ENCODE measurements around the gene EXOSC5. TPM values are rescaled to one million over a fixed set of nuclear protein-coding genes. Genes with fewer than 3 reads are reported as not detected.

Gene EXOSC5
- total RNA-seq, 1 donor from 2014 or later = 10.6 TPM

DNA sequence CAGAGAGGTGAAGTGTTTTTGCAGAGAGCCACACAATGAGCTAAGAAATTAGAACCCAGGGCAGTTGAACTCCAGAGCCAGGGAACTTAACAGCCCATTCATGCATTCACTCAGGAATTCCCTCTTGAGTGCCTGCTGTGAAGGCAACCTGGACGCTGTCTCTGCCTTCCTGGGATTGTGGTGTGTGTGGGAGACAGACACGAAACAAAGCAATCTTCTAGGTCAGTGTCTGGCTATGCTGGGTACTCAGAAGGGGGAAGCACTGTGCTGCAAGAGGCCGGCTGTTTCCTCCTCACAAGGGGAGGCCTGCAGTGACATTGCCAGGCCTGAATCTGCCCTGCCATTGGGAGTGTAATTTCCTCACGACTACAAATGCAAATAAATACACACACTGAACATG lies 10.1 kb upstream of the EXOSC5 start:
- no peaks in the 10 kb centered on the region for H3K9me3 Mint-ChIP-seq (ENCODE audit: unreplicated experiment)
- H3K4me3 Mint-ChIP-seq (ENCODE audit: unreplicated experiment) = no peak overlapping the region
- no peak for DNase-seq (ENCODE audit: extremely low spot score, unreplicated experiment)
- TF ChIP-seq, protein P1, sequence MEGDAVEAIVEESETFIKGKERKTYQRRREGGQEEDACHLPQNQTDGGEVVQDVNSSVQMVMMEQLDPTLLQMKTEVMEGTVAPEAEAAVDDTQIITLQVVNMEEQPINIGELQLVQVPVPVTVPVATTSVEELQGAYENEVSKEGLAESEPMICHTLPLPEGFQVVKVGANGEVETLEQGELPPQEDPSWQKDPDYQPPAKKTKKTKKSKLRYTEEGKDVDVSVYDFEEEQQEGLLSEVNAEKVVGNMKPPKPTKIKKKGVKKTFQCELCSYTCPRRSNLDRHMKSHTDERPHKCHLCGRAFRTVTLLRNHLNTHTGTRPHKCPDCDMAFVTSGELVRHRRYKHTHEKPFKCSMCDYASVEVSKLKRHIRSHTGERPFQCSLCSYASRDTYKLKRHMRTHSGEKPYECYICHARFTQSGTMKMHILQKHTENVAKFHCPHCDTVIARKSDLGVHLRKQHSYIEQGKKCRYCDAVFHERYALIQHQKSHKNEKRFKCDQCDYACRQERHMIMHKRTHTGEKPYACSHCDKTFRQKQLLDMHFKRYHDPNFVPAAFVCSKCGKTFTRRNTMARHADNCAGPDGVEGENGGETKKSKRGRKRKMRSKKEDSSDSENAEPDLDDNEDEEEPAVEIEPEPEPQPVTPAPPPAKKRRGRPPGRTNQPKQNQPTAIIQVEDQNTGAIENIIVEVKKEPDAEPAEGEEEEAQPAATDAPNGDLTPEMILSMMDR (IDR thresholded peaks at IDR 0.05) = no peak
- no peak overlapping the region for H3K27ac Mint-ChIP-seq (ENCODE audit: unreplicated experiment)
- no peaks in the 10 kb centered on the region for H3K27me3 Mint-ChIP-seq (ENCODE audit: unreplicated experiment)
- peaks cover 3% of the 10 kb centered on the region for H3K36me3 Mint-ChIP-seq (ENCODE audit: unreplicated experiment)
- peaks cover 5% of the 10 kb centered on the region for H3K4me1 Mint-ChIP-seq (ENCODE audit: unreplicated experiment)

DNA sequence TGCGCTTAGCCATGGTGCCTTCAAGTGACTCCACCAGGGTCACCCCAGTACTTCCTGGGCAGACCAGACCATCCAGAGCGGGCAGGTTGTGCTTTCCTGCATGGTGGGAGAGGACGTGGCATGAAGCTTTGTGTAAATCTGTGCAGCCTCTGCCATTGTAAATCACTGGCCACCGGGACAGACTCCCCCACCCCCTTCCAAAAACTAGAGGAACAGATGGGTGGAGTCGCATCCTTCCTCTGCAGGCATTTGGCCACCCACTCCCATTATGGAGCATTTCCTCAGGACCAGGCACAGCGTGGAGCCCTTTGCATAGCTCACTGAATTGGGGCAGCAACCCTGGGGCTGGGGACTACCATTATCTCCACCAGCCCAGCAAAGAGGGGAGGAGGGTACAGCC lies 8.6 kb upstream of the EXOSC5 start:
- Mint-ChIP-seq H3K4me1 (ENCODE audit: unreplicated experiment) (peaks cover 5% of the 10 kb centered on the region), H3K27me3 (ENCODE audit: unreplicated experiment) (no peaks in the 10 kb centered on the region), H3K4me3 (ENCODE audit: unreplicated experiment) (no peak overlapping the region), H3K36me3 (ENCODE audit: unreplicated experiment) (peaks cover 3% of the 10 kb centered on the region), H3K9me3 (ENCODE audit: unreplicated experiment) (no peaks in the 10 kb centered on the region), H3K27ac (ENCODE audit: unreplicated experiment) (no peak overlapping the region)
- TF ChIP-seq, protein P1 (IDR thresholded peaks at IDR 0.05) = no peak
- no peak for DNase-seq (ENCODE audit: extremely low spot score, unreplicated experiment)

DNA sequence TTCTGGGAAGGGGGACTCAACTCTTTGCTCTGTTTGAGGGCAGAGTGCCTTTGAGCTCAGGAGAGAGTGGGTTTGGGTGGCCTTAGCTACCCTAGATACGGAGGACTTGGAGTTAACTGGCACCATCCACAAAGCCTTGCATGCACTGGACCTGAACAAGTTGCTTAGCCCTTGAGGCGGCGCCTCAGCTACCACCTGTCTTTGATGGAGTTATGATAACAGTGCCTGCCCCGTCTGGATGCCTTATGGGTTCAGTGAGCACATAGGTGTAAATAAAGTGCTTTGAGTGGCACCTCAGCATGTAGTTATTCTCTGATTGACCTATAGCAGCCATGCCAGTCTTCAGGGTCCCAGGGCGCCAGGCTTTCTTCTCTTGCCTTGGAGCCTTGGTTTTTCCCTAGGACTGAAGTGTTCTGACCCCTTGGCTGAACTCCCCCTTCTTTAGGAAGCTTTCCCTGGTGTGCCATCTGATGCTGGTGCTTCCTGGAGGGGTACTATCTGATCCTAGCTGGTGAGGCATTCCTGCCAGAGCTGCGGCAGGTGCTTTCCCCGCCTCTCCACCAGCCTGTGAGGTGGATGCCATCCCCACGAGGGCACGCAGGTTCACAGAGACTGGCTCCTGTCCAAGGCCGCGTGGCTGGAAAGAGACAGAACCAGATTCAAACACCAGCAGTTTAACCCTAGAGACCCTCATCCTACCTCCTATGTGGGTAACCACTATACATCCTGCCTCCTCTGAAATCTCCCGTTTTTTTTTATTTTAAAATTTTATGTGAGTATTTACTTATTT lies 6.2 kb upstream of the EXOSC5 start:
- no peak for DNase-seq (ENCODE audit: extremely low spot score, unreplicated experiment)
- H3K27me3 Mint-ChIP-seq (ENCODE audit: unreplicated experiment) = no peaks in the 10 kb centered on the region
- H3K4me3 Mint-ChIP-seq (ENCODE audit: unreplicated experiment) = no peak overlapping the region

DNA sequence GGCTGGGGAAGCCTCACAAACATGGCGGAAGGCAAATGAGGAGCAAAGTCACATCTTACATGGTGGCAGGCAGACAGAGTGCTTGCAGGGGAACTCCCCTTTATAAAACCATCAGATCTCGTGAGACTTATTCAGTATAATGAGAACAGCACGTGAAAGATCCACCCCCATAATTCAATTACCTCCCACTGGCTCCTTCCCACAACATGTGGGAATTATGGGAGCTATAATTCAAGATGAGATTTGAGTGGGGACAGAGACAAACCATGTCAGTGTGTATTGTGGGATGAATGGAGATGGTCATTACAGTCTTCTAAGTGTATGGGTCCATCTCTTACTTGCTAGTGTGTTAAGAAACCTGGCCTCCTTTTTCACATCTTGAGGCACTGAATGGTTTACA lies 4.9 kb upstream of the EXOSC5 start:
- Mint-ChIP-seq H3K9me3 (ENCODE audit: unreplicated experiment) (no peaks in the 10 kb centered on the region), H3K27ac (ENCODE audit: unreplicated experiment) (no peak overlapping the region), H3K36me3 (ENCODE audit: unreplicated experiment) (peaks cover 3% of the 10 kb centered on the region), H3K27me3 (ENCODE audit: unreplicated experiment) (no peaks in the 10 kb centered on the region), H3K4me3 (ENCODE audit: unreplicated experiment) (no peak overlapping the region), H3K4me1 (ENCODE audit: unreplicated experiment) (peaks cover 17% of the 10 kb centered on the region)
- TF ChIP-seq, protein P1 (IDR thresholded peaks at IDR 0.05) = no peak
- no peak for DNase-seq (ENCODE audit: extremely low spot score, unreplicated experiment)

More for the DNA sequence above, 6.2 kb upstream of the EXOSC5 start:
- Mint-ChIP-seq H3K4me1 (ENCODE audit: unreplicated experiment) (peaks cover 9% of the 10 kb centered on the region), H3K9me3 (ENCODE audit: unreplicated experiment) (no peaks in the 10 kb centered on the region), H3K27ac (ENCODE audit: unreplicated experiment) (no peak overlapping the region), H3K36me3 (ENCODE audit: unreplicated experiment) (peaks cover 3% of the 10 kb centered on the region)
- TF ChIP-seq, protein P1 (IDR thresholded peaks at IDR 0.05) = no peak

DNA sequence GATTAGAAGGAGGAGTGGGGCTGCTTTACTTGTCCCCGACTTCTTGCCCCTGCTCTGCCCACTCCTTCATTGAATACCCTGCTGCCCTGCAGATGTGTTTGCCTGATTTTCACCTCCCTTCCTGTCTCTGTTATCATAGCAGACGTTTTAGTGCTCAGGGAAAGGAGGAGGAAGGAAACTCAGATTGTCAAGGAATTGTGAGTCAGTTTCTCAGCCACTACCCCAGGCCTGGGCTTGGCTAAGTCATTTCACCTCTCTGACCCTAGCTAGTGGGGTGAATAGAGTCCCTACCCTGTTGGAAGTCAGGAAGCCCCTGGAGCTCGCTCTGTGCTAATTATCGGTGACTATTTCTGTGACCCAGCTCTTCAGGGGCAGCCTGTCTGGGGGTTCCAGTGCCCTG lies 4.3 kb upstream of the EXOSC5 start:
- Mint-ChIP-seq H3K27ac (ENCODE audit: unreplicated experiment) (no peak overlapping the region), H3K9me3 (ENCODE audit: unreplicated experiment) (no peaks in the 10 kb centered on the region), H3K4me1 (ENCODE audit: unreplicated experiment) (peaks cover 21% of the 10 kb centered on the region), H3K27me3 (ENCODE audit: unreplicated experiment) (no peaks in the 10 kb centered on the region), H3K4me3 (ENCODE audit: unreplicated experiment) (no peak overlapping the region), H3K36me3 (ENCODE audit: unreplicated experiment) (peaks cover 3% of the 10 kb centered on the region)
- TF ChIP-seq, protein P1 (IDR thresholded peaks at IDR 0.05) = no peak
- DNase-seq (ENCODE audit: extremely low spot score, unreplicated experiment) = no peak

All from osteocyte (in vitro differentiated cells).